GM21447 (cell line): ENCODE data around the gene MCM9.
A peak's percentile ranks its signal among the peaks of the same experiment; 100 is the strongest.

Experiments
- ATAC-seq: cut with Tn5 transposase; IDR thresholded peaks from one replicate; pipeline ENCODE4 v1.9.1; 2021; ENCODE audit not compliant: unreplicated experiment

Gene MCM9

GRCh38 chr6:118867181-118867580 is 67.8 kb downstream of the MCM9 start:
- no peak for ATAC-seq

- ATAC-seq, result no peak
Measured at GRCh38 chr6:118865100-118865391, 69.9 kb downstream of the MCM9 start.

GRCh38 chr6:118864341-118865099 is 70.4 kb downstream of the MCM9 start:
- ATAC-seq, result no peak

- ATAC-seq, result no peak
Measured at GRCh38 chr6:118862443-118862842, 72.5 kb downstream of the MCM9 start.

- ATAC-seq, result no peak
Measured at GRCh38 chr6:118860880-118861279, 74.1 kb downstream of the MCM9 start.

GRCh38 chr6:118860363-118860762 is 74.6 kb downstream of the MCM9 start:
- no peak for ATAC-seq

GRCh38 chr6:118859517-118860064 is 75.4 kb downstream of the MCM9 start:
- ATAC-seq, result peak; percentile 59

GRCh38 chr6:118856301-118856700 is 78.7 kb downstream of the MCM9 start:
- no peak for ATAC-seq

- no peak for ATAC-seq
Measured at GRCh38 chr6:118853408-118853807, 81.6 kb downstream of the MCM9 start.

- no peak for ATAC-seq
Measured at GRCh38 chr6:118844915-118845314, 90.0 kb downstream of the MCM9 start.

GRCh38 chr6:118843685-118844390 is 91.1 kb downstream of the MCM9 start:
- peak; percentile 93 for ATAC-seq

- no peak for ATAC-seq
Measured at GRCh38 chr6:118830691-118831090, 104.3 kb downstream of the MCM9 start.

GRCh38 chr6:118829817-118830478 is 105.0 kb downstream of the MCM9 start:
- ATAC-seq, result no peak

GRCh38 chr6:118826096-118826495 is 108.9 kb downstream of the MCM9 start:
- ATAC-seq, result no peak

GRCh38 chr6:118825661-118826060 is 109.3 kb downstream of the MCM9 start:
- ATAC-seq, result no peak

- no peak for ATAC-seq
Measured at GRCh38 chr6:118815495-118815894, 119.5 kb downstream of the MCM9 start.

GRCh38 chr6:118813775-118814174 is 121.2 kb downstream of the MCM9 start:
- no peak for ATAC-seq

GRCh38 chr6:118812970-118813369 is 122.0 kb downstream of the MCM9 start:
- no peak for ATAC-seq

GRCh38 chr6:118810420-118811027 is 124.4 kb downstream of the MCM9 start:
- peak; percentile 86 for ATAC-seq

GRCh38 chr6:118808793-118809638 is 125.9 kb downstream of the MCM9 start:
- ATAC-seq, result peak; percentile 56

- ATAC-seq, result no peak
Measured at GRCh38 chr6:118804091-118804490, 130.9 kb downstream of the MCM9 start.
